Renal cortex interstitium (tissue), 11 donors: ENCODE data around the gene RICTOR. TPM values are rescaled to one million over a fixed set of nuclear protein-coding genes. Genes with fewer than 3 reads are reported as not detected.
"Not testable (repeated sequence)": the region's sequence is repeated elsewhere in the genome, so short reads cannot be mapped to it uniquely, and the experiment has no call there.

Experiments
- DNase-seq, 11 donors: peaks; one replicate each; pipeline ENCODE4 v3.0.0-alpha.2; 2013; ENCODE audit warnings: low read depth in 9 of 11, low spot score in 4 of 11; ENCODE audit errors: extremely low read depth in 1 of 11
- polyA plus RNA-seq, 3 donors: library from polyadenylated mRNA; unstranded; fragments of 120-200 nt; gene quantifications; one replicate each; pipeline ENCODE4 v1.2.1, GENCODE V29; 2013; ENCODE audit not compliant: insufficient read length in 3 of 3

RICTOR gene
- polyA plus RNA-seq, 3 donors = 21.1 to 31.8 (median 26.6) TPM

DNA sequence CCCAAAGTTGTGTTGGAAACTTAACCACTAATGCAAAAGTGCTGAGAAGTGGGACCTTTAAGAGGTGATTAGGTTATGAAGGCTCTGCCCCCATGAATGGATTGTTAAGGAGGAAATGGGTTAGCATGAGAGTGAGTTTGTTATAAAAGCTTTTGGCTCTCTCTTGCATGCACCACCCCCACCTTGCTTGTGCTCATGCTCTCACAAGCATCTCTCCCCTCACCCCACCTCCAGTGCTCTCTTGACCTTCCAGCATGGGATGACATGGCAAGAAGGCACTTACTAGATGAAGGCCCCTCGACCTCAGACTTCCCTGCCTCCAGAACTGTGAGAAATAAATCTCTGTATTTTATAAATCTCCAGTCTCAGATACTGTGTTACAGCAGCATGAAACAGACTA is 52.8 kb downstream of the RICTOR start:
- no peak for DNase-seq

DNA sequence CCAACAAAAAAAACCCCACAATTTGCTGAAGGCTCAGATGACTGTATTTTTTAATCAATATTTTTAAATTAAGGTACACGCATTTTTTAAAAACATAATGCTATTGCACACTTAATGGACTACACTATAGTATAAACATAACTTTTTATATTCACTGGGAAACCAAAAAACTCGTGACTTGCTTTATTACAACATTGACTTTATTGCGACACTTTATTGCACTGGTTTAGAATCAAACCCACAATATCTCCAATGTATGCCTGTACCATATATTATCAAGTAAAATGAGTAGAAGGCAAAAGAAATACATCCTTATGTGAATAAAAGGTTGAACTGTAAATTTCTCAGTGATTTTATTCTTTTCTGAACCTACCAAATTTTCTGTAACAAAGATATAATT is 53.7 kb downstream of the RICTOR start:
- DNase-seq = no peak

DNA sequence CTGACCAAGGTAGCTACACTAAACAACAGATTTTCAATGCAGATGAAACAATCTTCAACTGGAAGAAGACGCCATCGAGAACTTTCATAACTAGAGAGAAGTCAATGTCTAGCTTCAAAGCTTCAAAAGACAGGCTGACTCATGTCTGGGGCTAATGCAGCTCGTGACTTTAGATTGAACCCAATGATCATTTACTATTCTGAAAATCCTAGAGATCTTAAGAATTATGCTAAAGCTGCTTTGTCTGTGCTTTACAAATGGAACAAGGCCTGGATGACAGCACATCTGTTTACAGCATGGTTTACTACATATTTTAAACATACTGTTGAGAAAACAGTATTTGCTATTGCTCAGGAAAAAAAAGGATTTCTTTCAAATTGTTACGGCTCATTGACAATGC is 54.9 kb downstream of the RICTOR start:
- DNase-seq = no peak

DNA sequence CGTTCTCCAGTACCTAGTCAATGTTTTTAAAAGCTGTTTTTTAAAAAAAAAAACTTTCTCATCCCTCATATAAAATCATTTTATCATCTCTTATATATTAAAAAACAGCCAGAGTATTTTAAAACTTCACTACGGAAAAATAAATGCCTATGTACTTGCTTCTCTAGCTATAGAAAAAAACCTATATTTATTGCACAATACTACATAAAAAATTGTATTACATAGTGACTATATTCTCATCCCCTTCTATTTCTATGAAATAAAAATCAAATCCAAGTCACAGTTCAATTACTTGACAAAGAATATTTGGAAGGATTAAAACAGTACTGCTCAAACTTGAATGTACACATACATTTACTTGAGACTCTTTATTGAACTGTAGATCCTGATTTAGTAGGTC is 56.7 kb downstream of the RICTOR start:
- DNase-seq = no peak

DNA sequence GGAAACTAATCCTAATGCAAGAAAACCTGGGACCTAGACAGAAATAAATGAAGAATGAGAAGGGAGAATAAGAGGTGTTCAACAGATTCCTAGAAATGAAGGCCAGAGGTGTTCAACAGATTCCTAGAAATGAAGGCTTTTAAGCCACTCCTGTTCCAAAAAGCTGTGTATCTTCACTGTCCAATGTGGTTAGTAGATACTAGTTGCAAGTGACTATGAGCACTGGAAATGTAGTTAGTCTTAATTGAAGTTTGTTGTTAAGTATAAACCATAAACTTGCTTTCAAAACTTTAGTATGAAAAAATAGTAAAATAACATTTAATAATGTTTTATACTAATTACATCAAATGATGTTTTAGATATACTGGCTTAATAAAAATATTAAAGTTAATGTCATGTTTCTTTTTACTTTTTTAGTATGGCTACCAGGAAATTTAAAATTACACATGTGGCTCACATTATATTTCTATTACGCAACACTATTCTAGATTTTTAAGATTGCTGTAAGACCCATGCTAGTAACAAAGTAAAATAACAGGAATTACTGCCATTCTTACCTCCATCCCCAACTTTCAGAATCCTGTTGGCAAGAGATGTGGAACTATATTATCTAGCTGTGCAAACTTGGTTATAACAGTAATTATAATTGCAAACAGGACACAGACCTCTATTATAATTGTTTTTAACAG is 57.5 kb downstream of the RICTOR start:
- no peak for DNase-seq

DNA sequence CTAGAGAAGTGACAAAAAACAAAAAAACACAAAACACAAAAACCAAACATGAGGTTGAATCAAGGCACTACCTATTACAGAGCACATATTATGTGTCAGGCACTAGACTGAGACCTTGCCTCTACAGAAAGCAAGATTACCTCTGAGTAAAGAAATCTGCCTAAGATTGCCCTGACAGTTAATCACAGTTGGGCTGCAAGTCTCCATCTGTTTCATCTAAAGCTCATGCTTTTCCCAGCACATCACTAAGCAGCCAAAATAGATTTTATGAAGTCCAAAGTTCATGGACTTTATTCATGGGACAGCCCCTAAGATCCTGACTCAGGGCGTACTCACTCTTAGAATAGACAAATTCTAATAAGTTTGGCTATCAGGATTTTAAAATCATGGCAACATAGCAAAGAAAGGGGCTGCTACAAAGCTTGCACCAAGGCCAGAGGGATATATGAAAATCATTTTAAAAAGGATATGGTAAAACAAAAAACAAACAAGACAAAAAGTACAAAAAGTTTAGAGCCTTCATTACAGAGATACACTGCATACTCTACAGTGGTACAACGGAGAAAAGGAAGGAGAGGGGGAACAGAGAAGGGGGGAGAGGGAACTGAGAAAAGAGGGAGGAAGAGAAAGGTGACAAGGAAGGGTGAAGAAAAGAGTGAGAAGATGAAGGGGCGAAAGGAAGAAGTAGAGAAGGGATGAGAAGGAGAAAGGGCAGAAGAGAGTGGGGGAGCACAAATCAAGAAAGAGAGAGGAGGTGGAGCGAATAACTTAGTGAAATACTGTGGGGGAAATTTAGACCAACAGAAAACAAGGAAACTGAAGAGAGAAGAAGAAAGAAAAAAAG is 58.2 kb downstream of the RICTOR start:
- DNase-seq = no peak

DNA sequence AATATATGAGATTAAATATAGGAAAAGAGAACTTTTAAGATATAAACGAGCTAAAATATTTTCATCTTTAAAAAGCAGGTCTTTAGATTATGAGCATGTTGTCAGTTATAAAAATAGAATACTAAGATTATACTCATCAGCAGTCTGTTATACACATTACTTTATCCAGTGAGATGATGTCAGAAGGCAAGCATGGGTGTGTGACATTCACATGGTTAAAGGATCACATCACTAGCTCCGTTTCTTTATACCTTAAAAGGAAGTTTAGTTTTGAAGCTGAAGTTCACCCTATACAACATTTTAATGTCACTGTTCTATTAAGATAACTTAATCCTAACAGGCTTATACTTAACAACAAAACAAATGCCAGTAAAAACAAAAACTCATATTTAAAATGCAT is 59.6 kb downstream of the RICTOR start:
- DNase-seq = no peak

DNA sequence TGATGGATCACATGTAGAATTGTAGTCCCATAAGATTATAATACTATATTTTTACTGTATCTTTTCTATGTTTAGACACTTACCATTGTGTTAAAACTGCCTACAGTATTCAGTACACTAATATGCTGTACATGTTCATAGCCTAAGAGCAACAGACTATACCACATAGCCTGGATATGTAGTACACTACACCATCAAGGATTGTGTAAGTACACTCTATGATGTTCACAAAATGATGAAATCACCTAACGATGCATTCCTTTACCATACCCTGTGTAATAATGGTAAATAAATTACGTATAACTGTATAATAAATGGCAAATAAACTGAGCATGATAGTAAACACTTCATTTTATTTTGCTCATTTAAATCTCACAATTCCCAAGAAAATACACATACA is 60.3 kb downstream of the RICTOR start:
- no peak for DNase-seq

DNA sequence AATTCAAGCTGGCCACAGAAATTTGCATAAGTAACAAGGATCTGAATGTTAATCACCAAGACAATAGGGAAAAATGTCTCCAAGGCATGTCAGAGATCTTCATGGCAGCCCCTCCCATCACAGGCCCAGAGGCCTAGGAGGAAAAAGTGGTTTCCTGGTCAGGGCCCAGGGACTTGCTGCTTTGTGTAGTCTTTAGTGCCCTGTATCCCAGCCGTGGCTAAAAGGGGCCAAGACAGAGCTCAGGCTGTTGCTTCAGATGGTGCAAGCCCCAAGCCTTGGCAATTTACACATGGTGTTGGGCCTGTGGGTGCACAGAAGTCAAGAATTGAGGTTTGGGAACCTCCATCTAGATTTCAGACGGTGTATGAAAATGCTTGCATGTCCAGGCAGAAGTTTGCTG is 63.2 kb downstream of the RICTOR start:
- not testable (repeated sequence) for DNase-seq

DNA sequence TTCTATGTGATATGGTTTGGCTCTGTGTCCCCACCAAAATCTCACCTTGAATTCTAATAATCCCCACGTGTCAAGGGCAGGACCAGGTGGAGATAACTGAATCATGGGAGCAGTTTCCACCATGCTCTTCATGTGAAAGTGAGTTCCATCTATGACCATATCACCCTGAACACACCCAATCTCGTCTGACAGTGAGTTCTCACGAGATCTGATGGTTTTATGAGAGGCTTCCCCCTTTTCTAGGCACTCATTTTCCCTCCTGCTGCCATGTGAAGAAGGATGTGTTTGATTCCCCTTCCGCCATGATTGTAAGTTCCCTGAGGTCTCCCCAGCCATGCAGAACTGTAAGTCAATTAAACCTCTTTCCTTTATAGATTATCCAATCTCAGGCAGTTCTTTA is 64.2 kb downstream of the RICTOR start:
- no peak for DNase-seq

DNA sequence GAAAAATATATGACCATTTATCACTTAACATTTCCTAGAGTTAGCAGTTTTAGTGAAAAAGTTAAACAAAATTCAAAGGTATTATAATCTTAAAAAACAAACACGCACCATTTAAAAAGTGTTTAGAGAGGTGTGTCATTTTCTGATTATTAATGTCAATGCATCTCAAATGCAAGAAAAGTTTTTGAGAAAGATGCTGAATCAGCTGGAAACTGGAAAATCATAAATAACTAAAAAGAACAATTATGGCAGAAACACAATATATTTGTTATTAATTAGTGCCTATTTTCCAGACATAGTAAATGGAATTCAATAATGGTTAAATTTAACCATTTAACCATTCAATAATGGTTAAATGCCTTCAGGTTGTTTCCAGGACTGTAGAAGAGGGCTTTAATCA is 64.9 kb downstream of the RICTOR start:
- DNase-seq = no peak

DNA sequence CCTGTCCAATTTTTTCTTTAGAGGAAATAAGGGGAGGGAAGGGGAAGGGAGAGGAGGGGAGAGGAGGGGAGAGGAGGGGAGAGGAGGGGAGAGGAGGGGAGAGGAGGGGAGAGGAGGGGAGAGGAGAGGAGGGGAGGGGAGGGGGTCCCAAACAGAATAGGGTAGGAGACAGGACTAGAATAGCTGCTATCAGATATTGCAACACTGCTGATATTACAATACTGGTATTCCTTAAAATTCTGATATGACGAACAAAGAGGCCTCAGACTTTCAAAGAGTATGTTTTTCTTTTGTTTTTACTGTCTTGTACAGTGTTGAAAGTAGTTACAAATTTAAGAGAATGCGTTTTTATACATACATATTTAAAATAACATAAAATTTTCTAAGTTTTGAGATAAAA is 67.5 kb downstream of the RICTOR start:
- DNase-seq = no peak

DNA sequence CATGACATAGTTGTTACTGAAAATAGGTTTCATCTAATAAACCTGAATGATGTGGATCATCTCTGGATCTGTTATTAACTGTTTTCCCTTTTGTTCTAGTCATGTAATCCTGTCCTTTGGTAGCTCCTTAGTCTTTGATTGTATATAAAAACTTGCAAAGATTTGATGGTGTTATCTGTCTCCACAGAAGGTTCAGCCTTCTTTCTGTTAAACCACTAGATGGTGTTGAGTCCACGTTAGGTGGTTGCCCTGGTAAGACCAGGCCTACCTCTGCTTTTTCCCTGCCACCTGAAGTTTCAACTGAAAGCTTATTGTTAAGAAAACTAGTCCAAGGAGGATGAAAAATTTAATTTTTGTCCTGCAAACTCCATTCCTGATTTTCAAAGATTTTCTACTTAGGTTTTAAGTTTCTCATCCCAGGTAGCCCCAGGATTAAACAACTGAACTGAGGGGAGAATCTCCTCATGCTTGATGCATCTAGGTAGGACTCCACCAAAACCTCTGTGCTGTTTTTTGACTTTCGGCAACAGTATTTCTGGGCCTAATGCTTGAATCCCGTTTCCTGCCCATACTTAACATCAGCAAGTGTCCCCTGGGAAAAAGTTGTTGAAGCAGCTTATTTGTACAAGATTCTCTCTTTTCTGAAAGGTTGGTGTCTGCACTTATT is 68.5 kb downstream of the RICTOR start:
- DNase-seq = no peak

DNA sequence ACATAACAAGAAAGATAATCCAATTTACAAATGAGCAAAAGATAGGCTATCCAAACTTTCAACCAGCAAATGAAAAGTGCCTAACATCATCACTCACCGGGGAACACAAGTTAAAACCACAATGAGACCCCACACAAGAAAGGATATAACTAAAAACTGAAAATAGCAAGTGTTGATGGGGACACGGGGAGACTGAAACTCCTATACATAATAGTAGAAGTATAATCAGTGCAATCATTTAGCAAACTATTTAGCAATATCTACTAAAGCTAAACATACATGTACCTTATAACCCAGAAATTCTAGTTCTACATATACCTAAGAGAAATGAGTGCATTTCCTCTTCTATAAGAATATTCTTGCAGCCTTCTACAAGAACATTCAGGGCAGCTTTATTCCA is 72.5 kb downstream of the RICTOR start:
- no peak for DNase-seq

DNA sequence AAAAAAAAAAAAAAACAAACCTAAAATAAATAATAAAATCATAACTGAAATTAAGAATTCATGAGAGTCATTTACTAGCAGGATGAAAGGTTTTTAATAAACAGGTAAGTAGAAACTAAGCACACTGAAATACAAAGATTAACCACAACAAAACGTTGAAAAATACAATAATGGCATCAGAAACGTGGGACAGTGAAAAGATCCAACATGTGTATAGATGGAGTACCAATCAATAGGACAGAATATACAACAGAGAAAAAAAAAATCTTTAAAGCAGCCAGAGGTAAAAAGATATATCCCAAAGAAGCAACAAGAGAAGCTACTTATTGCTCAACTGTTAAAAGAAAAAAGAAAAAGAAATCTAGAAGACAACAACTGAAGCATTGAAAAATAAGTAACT is 75.2 kb downstream of the RICTOR start:
- no peak for DNase-seq

DNA sequence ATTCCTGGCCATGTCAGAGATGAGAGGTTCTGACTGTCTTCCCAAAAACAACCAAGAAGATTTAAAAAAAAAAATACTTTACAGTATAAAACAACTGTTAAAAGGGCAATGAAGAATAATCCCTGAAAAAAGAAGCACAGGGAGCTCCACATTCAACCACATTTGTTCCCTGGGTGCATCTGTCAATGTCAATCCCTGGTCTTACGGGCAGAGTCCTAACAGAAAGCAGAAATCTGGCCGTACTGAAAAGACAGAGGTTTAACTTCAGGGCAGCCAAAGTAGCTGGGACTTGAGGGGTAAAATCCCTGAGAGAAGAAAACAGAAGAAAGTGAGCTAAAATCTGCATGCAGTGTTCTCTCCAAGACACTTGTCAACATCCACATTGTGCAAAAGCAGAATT is 76.6 kb downstream of the RICTOR start:
- DNase-seq = no peak

DNA sequence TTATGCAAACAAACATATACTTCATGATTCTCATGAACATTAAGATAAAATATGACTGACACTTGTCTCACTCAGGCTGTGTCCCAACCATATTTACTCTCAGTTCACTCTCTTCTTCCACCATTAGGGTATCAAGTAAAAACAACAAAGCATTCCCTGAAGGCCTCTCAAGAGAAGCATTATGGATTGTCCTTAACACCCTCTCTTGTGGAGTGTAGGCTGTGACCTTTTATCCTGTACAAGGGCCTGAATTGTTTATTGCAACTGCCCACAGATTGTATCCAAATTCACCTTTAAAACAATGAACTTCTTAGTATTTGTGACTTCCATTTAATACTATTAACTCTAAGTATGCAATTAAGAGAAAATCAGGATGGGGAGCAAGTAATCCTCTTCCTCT is 78.1 kb downstream of the RICTOR start:
- DNase-seq = no peak

DNA sequence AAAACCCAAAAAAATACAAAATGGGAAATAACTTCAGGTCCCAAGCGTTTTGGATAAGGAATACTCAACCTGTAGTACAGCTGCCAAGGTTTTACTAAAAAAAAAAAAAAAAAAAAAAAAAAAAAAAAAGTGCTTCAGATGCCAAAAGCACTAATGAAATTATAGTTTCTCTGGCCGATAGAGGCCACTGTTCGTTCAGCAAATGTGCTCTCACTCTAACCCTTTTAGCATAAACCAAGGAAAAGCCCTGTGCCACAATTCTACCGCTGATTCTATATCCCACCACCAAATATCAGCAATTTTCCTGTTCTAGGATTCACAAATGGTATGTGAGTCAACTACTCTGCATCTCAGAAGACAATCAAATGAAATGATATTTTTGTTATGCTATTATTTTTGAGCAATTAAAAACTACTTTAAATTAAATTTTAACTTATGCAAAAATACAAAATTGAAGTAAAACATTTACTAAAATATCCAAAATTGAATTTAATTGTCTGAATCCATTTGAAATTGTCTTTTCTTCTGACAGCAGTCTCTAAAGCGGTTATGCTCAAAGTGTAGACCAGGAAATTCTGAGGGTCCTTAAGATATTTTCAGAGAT is 79.8 kb downstream of the RICTOR start:
- DNase-seq = peak; percentile 13 to 52 (median 30)

DNA sequence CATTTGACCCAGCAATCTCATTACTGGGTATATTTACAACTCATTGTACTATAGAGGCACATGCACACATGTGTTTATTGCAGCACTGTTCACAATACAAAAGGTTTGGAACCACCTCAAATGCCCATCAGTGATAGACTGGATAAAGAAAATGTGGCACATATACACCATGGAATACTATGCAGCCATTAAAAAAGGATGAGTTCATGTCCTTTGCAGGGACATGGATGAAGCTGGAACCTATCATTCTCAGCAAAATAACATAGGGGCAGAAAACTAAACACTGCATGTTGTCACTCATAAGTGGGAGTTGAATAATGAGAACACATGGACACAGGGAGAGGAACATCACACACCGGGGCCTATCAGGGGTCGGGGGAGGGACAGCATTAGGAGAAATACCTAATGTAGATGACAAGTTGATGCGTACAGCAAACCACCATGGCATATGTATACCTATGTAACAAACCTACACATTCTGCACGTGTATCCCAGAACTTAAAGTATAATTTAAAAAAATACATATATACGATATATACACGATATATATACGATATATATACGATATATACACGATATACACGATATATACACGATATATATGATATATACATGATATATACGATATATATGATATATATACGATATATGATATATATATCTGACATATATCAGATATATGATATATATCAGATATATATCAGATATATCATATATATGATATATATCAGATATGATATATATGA is 84.1 kb downstream of the RICTOR start:
- not testable (repeated sequence) for DNase-seq
